ENCODE data around the gene METAP1D.

- TF ChIP-seq POLR2A (IDR thresholded peaks at IDR 0.05) = no peak
- TF ChIP-seq CTCF (IDR thresholded peaks at IDR 0.05) = no peak
These were observed 100.6 kb downstream of the METAP1D start for GRCh38 chr2:172100080-172100934.
